SK-N-SH treated with all-trans-retinoic acid at 6 μM for 48 hours (cell line): ENCODE measurements around the gene UPK2.
A peak's percentile ranks its signal among the peaks of the same experiment; 100 is the strongest.
"Not testable (repeated sequence)": the region's sequence is repeated elsewhere in the genome, so short reads cannot be mapped to it uniquely, and the experiment has no call there.

Source experiments
- ATAC-seq: fragments of 200-7000 bp; cut with Tn5 transposase; 3 replicates; pipeline ENCODE4 v1.9.1; 2020; ENCODE audit warnings: mild to moderate bottlenecking, moderate library complexity
- ARNTL ChIP-seq: fragments of 450-650 bp; formaldehyde crosslinking; IDR thresholded peaks from 2 replicates; pipeline ENCODE4 v1.5.0; 2020; ENCODE audit warnings: low read depth, mild to moderate bottlenecking, moderate library complexity, borderline replicate concordance
- BACH2 ChIP-seq: fragments of 250-450 bp; sonication (Bioruptor Pico); IDR thresholded peaks from 2 replicates; pipeline ENCODE4 v1.9.0; 2021; ENCODE audit warnings: mild to moderate bottlenecking, borderline replicate concordance
- CSDC2 ChIP-seq: fragments of 250-450 bp; sonication (Bioruptor Pico); IDR thresholded peaks from 2 replicates; pipeline ENCODE4 v1.5.0; 2020; ENCODE audit warnings: mild to moderate bottlenecking, moderate library complexity
- CSRNP3 ChIP-seq: fragments of 250-450 bp; sonication (Bioruptor Pico); IDR thresholded peaks from 2 replicates; pipeline ENCODE4 v1.5.1; 2021; ENCODE audit warnings: mild to moderate bottlenecking, moderate library complexity
- ESRRG ChIP-seq: fragments of 250-450 bp; sonication (Bioruptor Pico); IDR thresholded peaks from 2 replicates; pipeline ENCODE4 v1.6.1; 2021; ENCODE audit warnings: mild to moderate bottlenecking
- GLIS3 ChIP-seq: fragments of 250-450 bp; sonication (Bioruptor Pico); IDR thresholded peaks from 2 replicates; pipeline ENCODE4 v1.5.0; 2020; ENCODE audit warnings: mild to moderate bottlenecking, moderate library complexity
- ISL1 ChIP-seq: fragments of 250-450 bp; sonication (Bioruptor Pico); IDR thresholded peaks from 2 replicates; pipeline ENCODE4 v2.1.2; 2022; ENCODE audit warnings: mild to moderate bottlenecking, moderate library complexity
- OSR1 ChIP-seq: fragments of 250-450 bp; sonication (Bioruptor Pico); IDR thresholded peaks from 2 replicates; pipeline ENCODE4 v1.8.0; 2022; ENCODE audit warnings: moderate library complexity, mild to moderate bottlenecking, inconsistent platforms
- PATZ1 ChIP-seq: fragments of 250-450 bp; sonication (Bioruptor Pico); IDR thresholded peaks from 2 replicates; pipeline ENCODE4 v1.8.0; 2020; ENCODE audit warnings: mild to moderate bottlenecking, moderate library complexity, borderline replicate concordance
- POU6F1 ChIP-seq: fragments of 250-450 bp; sonication (Bioruptor Pico); IDR thresholded peaks from 2 replicates; pipeline ENCODE4 v1.8.0; 2021; ENCODE audit warnings: low read depth, mild to moderate bottlenecking, moderate library complexity, borderline replicate concordance
- PPARA ChIP-seq: fragments of 250-450 bp; sonication (Bioruptor Pico); IDR thresholded peaks from 2 replicates; pipeline ENCODE4 v1.5.0; 2020; ENCODE audit warnings: mild to moderate bottlenecking, borderline replicate concordance
- RARB ChIP-seq: fragments of 250-450 bp; sonication (Bioruptor Pico); IDR thresholded peaks from 2 replicates; pipeline ENCODE4 v1.8.0; 2021; ENCODE audit warnings: mild to moderate bottlenecking, moderate library complexity
- SNAI2 ChIP-seq: fragments of 250-450 bp; sonication (Bioruptor Pico); IDR thresholded peaks from 2 replicates; pipeline ENCODE4 v1.5.0; 2020; ENCODE audit warnings: mild to moderate bottlenecking, moderate library complexity
- TOX ChIP-seq: fragments of 250-450 bp; sonication (Bioruptor Pico); IDR thresholded peaks from 2 replicates; pipeline ENCODE4 v1.8.0; 2021; ENCODE audit warnings: mild to moderate bottlenecking, moderate library complexity, borderline replicate concordance
- TSHZ2 ChIP-seq: fragments of 250-450 bp; sonication (Bioruptor Pico); IDR thresholded peaks from 2 replicates; pipeline ENCODE4 v1.5.0; 2020; ENCODE audit warnings: mild to moderate bottlenecking, moderate library complexity
- ZC3H10 ChIP-seq: fragments of 250-450 bp; sonication (Bioruptor Pico); IDR thresholded peaks from 2 replicates; pipeline ENCODE4 v1.5.1; 2021; ENCODE audit warnings: mild to moderate bottlenecking, moderate library complexity
- ZFP3 ChIP-seq: fragments of 250-450 bp; sonication (Bioruptor Pico); IDR thresholded peaks from 2 replicates; pipeline ENCODE4 v1.5.0; 2020; ENCODE audit warnings: mild to moderate bottlenecking, moderate library complexity
- ZFP30 ChIP-seq: fragments of 450-650 bp; formaldehyde crosslinking; IDR thresholded peaks from 2 replicates; pipeline ENCODE4 v1.5.0; 2022; ENCODE audit warnings: mild to moderate bottlenecking, moderate library complexity
- ZNF565 ChIP-seq: fragments of 450-650 bp; formaldehyde crosslinking; conservative IDR thresholded peaks from 2 replicates; pipeline ENCODE4 v1.5.0; 2020; ENCODE audit warnings: low read depth, mild to moderate bottlenecking, moderate library complexity
- ZNF70 ChIP-seq: fragments of 450-650 bp; formaldehyde crosslinking; IDR thresholded peaks from 2 replicates; pipeline ENCODE4 v1.5.0; 2020; ENCODE audit warnings: mild to moderate bottlenecking, moderate library complexity
- ZNF8 ChIP-seq: fragments of 450-650 bp; formaldehyde crosslinking; IDR thresholded peaks from 2 replicates; pipeline ENCODE4 v1.5.0; 2020; ENCODE audit warnings: mild to moderate bottlenecking, moderate library complexity

The UPK2 gene

GRCh38 chr11:118975771-118976709 is 19.9 kb downstream of the UPK2 start:
- ATAC-seq, result peak; percentile 37; the same call in 2 of the 3 replicates
- TF ChIP-seq CSDC2 (CRISPR knock-in tag) (no peak), ESRRG (CRISPR knock-in tag) (no peak), GLIS3 (no peak), ZNF70 (CRISPR knock-in tag) (no peak)

GRCh38 chr11:118979434-118979833 is 23.3 kb downstream of the UPK2 start:
- no peak for ATAC-seq
- TF ChIP-seq ISL1, result no peak
- no peak for TF ChIP-seq RARB (CRISPR knock-in tag)
- no peak for TF ChIP-seq ZNF70 (CRISPR knock-in tag)
- TF ChIP-seq POU6F1 (CRISPR knock-in tag), result no peak
- no peak for TF ChIP-seq ZNF8
- TF ChIP-seq CSDC2 (CRISPR knock-in tag), result no peak
- no peak for TF ChIP-seq ARNTL
- TF ChIP-seq ESRRG (CRISPR knock-in tag), result no peak
- no peak for TF ChIP-seq ZNF565 (CRISPR knock-in tag)
- no peak for TF ChIP-seq GLIS3
- no peak for TF ChIP-seq PATZ1 (CRISPR knock-in tag)
- TF ChIP-seq BACH2 (CRISPR knock-in tag), result no peak
- TF ChIP-seq PPARA (CRISPR knock-in tag), result no peak
- TF ChIP-seq ZC3H10, result no peak
- no peak for TF ChIP-seq ZFP3 (CRISPR knock-in tag)
- TF ChIP-seq OSR1 (CRISPR knock-in tag), result no peak
- TF ChIP-seq CSRNP3 (CRISPR knock-in tag), result no peak
- no peak for TF ChIP-seq TOX (CRISPR knock-in tag)
- TF ChIP-seq ZFP30 (CRISPR knock-in tag), result no peak
- no peak for TF ChIP-seq TSHZ2 (CRISPR knock-in tag)

GRCh38 chr11:118980191-118980881 is 24.2 kb downstream of the UPK2 start:
- TF ChIP-seq CSRNP3 (CRISPR knock-in tag) (no peak), ZFP30 (CRISPR knock-in tag) (no peak), ZNF8 (no peak), OSR1 (CRISPR knock-in tag) (no peak), ARNTL (no peak), SNAI2 (CRISPR knock-in tag) (no peak), ZNF565 (CRISPR knock-in tag) (no peak), TOX (CRISPR knock-in tag) (no peak)
- ATAC-seq, result no peak

- ATAC-seq, result not testable (repeated sequence)
Measured at GRCh38 chr11:118984337-118984736, 28.2 kb downstream of the UPK2 start.
